IMR-90 (cell line): ENCODE measurements around the gene CABP2. TPM values are rescaled to one million over a fixed set of nuclear protein-coding genes. Genes with fewer than 3 reads are reported as not detected.

ENCODE experiments used
- ATAC-seq: fragments of 200-7000 bp; cut with Tn5 transposase; 2 replicates; pipeline ENCODE4 v1.9.1; 2020; ENCODE audit warnings: low read depth, mild to moderate bottlenecking, moderate library complexity
- BruUV-seq: library from RNA; stranded (reverse); fragments of 400-500 nt; replicated peaks from 2 replicates; lab custom pipeline; 2021; lab: Mats Ljungman, UMichigan
- CTCF ChIA-PET: fragments of 300-600 bp; formaldehyde crosslinking; extraction: SDS; loops from one replicate; lab custom pipeline; 2021; ENCODE audit warnings: antibody characterized with exemption; lab: Yijun Ruan, JAX
- POLR2A ChIA-PET: fragments of 300-600 bp; sonication (Branson Sonifier 250); formaldehyde crosslinking; loops from one replicate; lab custom pipeline; 2022; ENCODE audit warnings: antibody characterized with exemption; ENCODE audit not compliant: unreplicated experiment; lab: Charles Lee
- DNase-seq: peaks from one replicate; pipeline ENCODE4 v3.0.0; 2013
- H2AFZ ChIP-seq: replicated peaks from 2 replicates; pipeline ENCODE3; 2013; ENCODE audit warnings: low read length, mild to moderate bottlenecking; ENCODE audit not compliant: poor library complexity
- H2AK5ac ChIP-seq: 2 replicates; pipeline ENCODE4 v1.6.1; 2013; ENCODE audit warnings: low read depth, low read length, inconsistent platforms
- H2AK9ac ChIP-seq: replicated peaks from 2 replicates; pipeline ENCODE3; 2013; ENCODE audit warnings: mild to moderate bottlenecking, low read depth, low read length, moderate library complexity; ENCODE audit not compliant: poor library complexity
- H2BK120ac ChIP-seq: 2 replicates; pipeline ENCODE4 v1.6.1; 2013; ENCODE audit warnings: low read depth, low read length, inconsistent platforms
- H2BK15ac ChIP-seq: 3 replicates; pipeline ENCODE4 v1.6.1; 2013; ENCODE audit warnings: low read depth, low read length, inconsistent platforms
- H2BK20ac ChIP-seq: 2 replicates; pipeline ENCODE4 v1.6.1; 2013; ENCODE audit warnings: low read depth, mild to moderate bottlenecking, inconsistent platforms, low read length, moderate library complexity
- H2BK5ac ChIP-seq: 2 replicates; pipeline ENCODE4 v1.6.1; 2013; ENCODE audit warnings: mild to moderate bottlenecking, low read depth, low read length, inconsistent platforms; ENCODE audit not compliant: poor library complexity, severe bottlenecking
- H3K14ac ChIP-seq: replicated peaks from 2 replicates; pipeline ENCODE4 v1.6.1; 2013; ENCODE audit warnings: low read depth, low read length, inconsistent platforms
- H3K18ac ChIP-seq: 2 replicates; pipeline ENCODE4 v1.6.1; 2013; ENCODE audit warnings: low read depth, low read length, control low read depth
- H3K23ac ChIP-seq: 2 replicates; pipeline ENCODE4 v1.6.1; 2013; ENCODE audit warnings: low read depth, low read length, inconsistent platforms
- H3K27ac ChIP-seq: 2 replicates; pipeline ENCODE4 v1.5.1; 2013; ENCODE audit warnings: mild to moderate bottlenecking, control low read depth, low read length; ENCODE audit not compliant: insufficient read depth
- H3K27me3 ChIP-seq: 2 replicates; pipeline ENCODE4 v1.6.1; 2013; ENCODE audit warnings: low read length; ENCODE audit not compliant: control insufficient read depth, insufficient read depth
- H3K36me3 ChIP-seq: 2 replicates; pipeline ENCODE4 v1.6.1; 2013; ENCODE audit warnings: low read length, mixed read lengths; ENCODE audit not compliant: control insufficient read depth, insufficient read depth
- H3K4ac ChIP-seq: 2 replicates; pipeline ENCODE4 v1.6.1; 2013; ENCODE audit warnings: low read depth, low read length, inconsistent platforms
- H3K4me1 ChIP-seq: 2 replicates; pipeline ENCODE4 v1.6.1; 2013; ENCODE audit warnings: low read length, mixed read lengths; ENCODE audit not compliant: control insufficient read depth, insufficient read depth
- H3K4me2 ChIP-seq: 2 replicates; pipeline ENCODE4 v1.6.1; 2013; ENCODE audit warnings: low read depth, mild to moderate bottlenecking, control low read depth, low read length, moderate library complexity
- H3K4me3 ChIP-seq: 2 replicates; pipeline ENCODE4 v1.5.1; 2013; ENCODE audit warnings: low read depth, mild to moderate bottlenecking, control low read depth, low read length, moderate library complexity; ENCODE audit not compliant: insufficient read depth
- H3K56ac ChIP-seq: 2 replicates; pipeline ENCODE4 v1.6.1; 2013; ENCODE audit warnings: low read length, inconsistent platforms; ENCODE audit not compliant: insufficient read depth; ENCODE audit errors: extremely low read depth
- H3K79me1 ChIP-seq, 2 experiments: 2 replicates each; pipeline ENCODE4 v1.6.1; 2013; ENCODE audit warnings: low read length in 2 of 2, inconsistent platforms in 1 of 2, low read depth in 1 of 2
- H3K9ac ChIP-seq: 2 replicates; pipeline ENCODE4 v1.6.1; 2013; ENCODE audit warnings: low read depth, low read length, control low read depth
- H3K9me1 ChIP-seq: 2 replicates; pipeline ENCODE4 v1.6.1; 2013; ENCODE audit warnings: low read length, inconsistent platforms; ENCODE audit not compliant: insufficient read depth
- H3K9me3 ChIP-seq: 2 replicates; pipeline ENCODE4 v1.6.1; 2013; ENCODE audit warnings: low read length; ENCODE audit not compliant: control insufficient read depth, insufficient read depth
- H4K20me1 ChIP-seq: 2 replicates; pipeline ENCODE4 v1.6.1; 2013; ENCODE audit warnings: low read length, inconsistent platforms; ENCODE audit not compliant: insufficient read depth
- H4K5ac ChIP-seq: 2 replicates; pipeline ENCODE4 v1.6.1; 2013; ENCODE audit warnings: mild to moderate bottlenecking, low read depth, low read length, control low read depth
- H4K8ac ChIP-seq, 2 experiments: 2 replicates each; pipeline ENCODE4 v1.6.1; 2013; ENCODE audit warnings: low read depth in 2 of 2, low read length in 2 of 2, control low read depth in 1 of 2, inconsistent platforms in 1 of 2
- H4K91ac ChIP-seq: 2 replicates; pipeline ENCODE4 v1.6.1; 2013; ENCODE audit warnings: low read depth, low read length, inconsistent platforms; ENCODE audit not compliant: insufficient read depth
- CEBPB ChIP-seq: IDR thresholded peaks from 2 replicates; pipeline ENCODE4 v1.6.1; 2012; ENCODE audit warnings: low read depth, low read length, improper control_type of control experiment
- ELK1 ChIP-seq: fragments of 150-350 bp; IDR thresholded peaks from 2 replicates; pipeline ENCODE4 v1.6.1; 2016; ENCODE audit warnings: low read depth, mild to moderate bottlenecking, low read length, moderate library complexity, borderline replicate concordance
- MAZ ChIP-seq: IDR thresholded peaks from 2 replicates; pipeline ENCODE4 v1.6.1; 2012; ENCODE audit warnings: low read depth, mild to moderate bottlenecking, low read length, improper control_type of control experiment, moderate library complexity, borderline replicate concordance
- POLR2A ChIP-seq: IDR thresholded peaks from 2 replicates; pipeline ENCODE4 v1.6.1; 2012; ENCODE audit warnings: mild to moderate bottlenecking, low read depth, low read length
- RCOR1 ChIP-seq: IDR thresholded peaks from 2 replicates; pipeline ENCODE4 v1.6.1; 2012; ENCODE audit warnings: mild to moderate bottlenecking, low read length, improper control_type of control experiment; ENCODE audit not compliant: insufficient replicate concordance
- RFX5 ChIP-seq: IDR thresholded peaks from 2 replicates; pipeline ENCODE4 v1.8.0; 2012; ENCODE audit warnings: low read depth, mild to moderate bottlenecking, low read length, moderate library complexity
- SMC3 ChIP-seq: fragments of 150-350 bp; IDR thresholded peaks from 2 replicates; pipeline ENCODE4 v1.6.1; 2016; ENCODE audit warnings: low read depth, mild to moderate bottlenecking, antibody characterized with exemption, low read length, moderate library complexity
- WGBS, 2 experiments: methylation state at CpG; one replicate each; pipeline versions ENCODE4 v1.1.5 to v1.1.7; 2013; ENCODE audit warnings: missing lambda C conversion rate in 2 of 2; ENCODE audit not compliant: insufficient read length in 1 of 2; ENCODE audit errors: extremely low coverage in 2 of 2; 5-methylcytosine and 5-hydroxymethylcytosine counted together
- dilution Hi-C: fragments of 300-500 bp; cut with HindIII; formaldehyde crosslinking; loops from one replicate; pipeline ENCODE4 v1.14.3; 2018; ENCODE audit warnings: low sequenced_read_pairs; ENCODE audit not compliant: unreplicated experiment
- in situ Hi-C: fragments of 300-500 bp; cut with MboI; formaldehyde crosslinking; loops from 3 replicates; pipeline ENCODE4 v1.14.3; 2019; ENCODE audit warnings: low sequenced_read_pairs, inconsistent platforms, mixed read lengths
- intact Hi-C: fragments of 100-400 bp; cut with micrococcal nuclease; formaldehyde crosslinking; loops from 2 replicates; pipeline ENCODE4 v1.10.0; 2022
- polyA plus RNA-seq, 3 experiments: library from polyadenylated mRNA; depleted of rRNA; stranded (reverse); fragments of >200 nt; gene quantifications; 2 replicates each; pipeline ENCODE4 v1.2.3, GENCODE V29; 2012; ENCODE audit warnings: low replicate concordance in 1 of 3
- total RNA-seq: library from RNA; depleted of rRNA; stranded (reverse); fragments of >200 nt; gene quantifications from 2 replicates; pipeline ENCODE4 v1.2.3, GENCODE V29; 2012

The CABP2 gene
- total and polyA plus RNA-seq, 2 of the 4 experiments (the other 2 are of a cell fraction): not detected

GRCh38 chr11:67520856-67521824, 2.1 kb downstream of the CABP2 start:
- in situ Hi-C loops: no loop called here
- dilution Hi-C loops: no loop called here
- H3K9me3 ChIP-seq: no peaks in the 10 kb centered on the region
- H2BK5ac ChIP-seq: no peak overlapping the region
- WGBS, 2 experiments: 65% methylated on average over 6 of the region's 16 CpGs; no CpG with 5 or more reads in 1 of the 2 experiments
- H3K4me1 ChIP-seq: no peaks in the 10 kb centered on the region
- no peak for DNase-seq
- no TSS peak for BruUV-seq
- TF ChIP-seq CEBPB (no peak), RCOR1 (no peak), SMC3 (no peak), POLR2A (no peak), MAZ (no peak), ELK1 (no peak), RFX5 (no peak)
- H3K9ac ChIP-seq: no peak overlapping the region
- H3K4ac ChIP-seq: no peak overlapping the region
- no peak overlapping the region for H3K14ac ChIP-seq
- intact Hi-C loops: no loop called here
- no peak overlapping the region for H3K27ac ChIP-seq
- no peak overlapping the region for H4K91ac ChIP-seq
- H3K79me1 ChIP-seq: no peaks in the 10 kb centered on the region
- H4K20me1 ChIP-seq: no peaks in the 10 kb centered on the region
- H2BK120ac ChIP-seq: no peak overlapping the region
- H3K56ac ChIP-seq: no peak overlapping the region
- no peak overlapping the region for H3K18ac ChIP-seq
- no peak overlapping the region for H2AK5ac ChIP-seq
- no peak overlapping the region for H3K4me2 ChIP-seq
- peaks cover 32% of the 10 kb centered on the region for H3K27me3 ChIP-seq
- H2BK20ac ChIP-seq: no peak overlapping the region
- POLR2A ChIA-PET: no interaction called here
- CTCF ChIA-PET: no interaction called here
- no peak overlapping the region for H3K4me3 ChIP-seq
- ATAC-seq: no peak
- no peak overlapping the region for H2AFZ ChIP-seq
- no peak overlapping the region for H3K23ac ChIP-seq
- no peak overlapping the region for H2AK9ac ChIP-seq
- H4K5ac ChIP-seq: no peak overlapping the region
- H3K9me1 ChIP-seq: no peaks in the 10 kb centered on the region
- no peaks in the 10 kb centered on the region for H3K36me3 ChIP-seq
- no peak overlapping the region for H4K8ac ChIP-seq
- H2BK15ac ChIP-seq: no peak overlapping the region
